ENCODE results near the gene CARD6.
"Not testable (repeated sequence)": the region's sequence is repeated elsewhere in the genome, so short reads cannot be mapped to it uniquely, and the experiment has no call there.

CARD6 gene

DNA sequence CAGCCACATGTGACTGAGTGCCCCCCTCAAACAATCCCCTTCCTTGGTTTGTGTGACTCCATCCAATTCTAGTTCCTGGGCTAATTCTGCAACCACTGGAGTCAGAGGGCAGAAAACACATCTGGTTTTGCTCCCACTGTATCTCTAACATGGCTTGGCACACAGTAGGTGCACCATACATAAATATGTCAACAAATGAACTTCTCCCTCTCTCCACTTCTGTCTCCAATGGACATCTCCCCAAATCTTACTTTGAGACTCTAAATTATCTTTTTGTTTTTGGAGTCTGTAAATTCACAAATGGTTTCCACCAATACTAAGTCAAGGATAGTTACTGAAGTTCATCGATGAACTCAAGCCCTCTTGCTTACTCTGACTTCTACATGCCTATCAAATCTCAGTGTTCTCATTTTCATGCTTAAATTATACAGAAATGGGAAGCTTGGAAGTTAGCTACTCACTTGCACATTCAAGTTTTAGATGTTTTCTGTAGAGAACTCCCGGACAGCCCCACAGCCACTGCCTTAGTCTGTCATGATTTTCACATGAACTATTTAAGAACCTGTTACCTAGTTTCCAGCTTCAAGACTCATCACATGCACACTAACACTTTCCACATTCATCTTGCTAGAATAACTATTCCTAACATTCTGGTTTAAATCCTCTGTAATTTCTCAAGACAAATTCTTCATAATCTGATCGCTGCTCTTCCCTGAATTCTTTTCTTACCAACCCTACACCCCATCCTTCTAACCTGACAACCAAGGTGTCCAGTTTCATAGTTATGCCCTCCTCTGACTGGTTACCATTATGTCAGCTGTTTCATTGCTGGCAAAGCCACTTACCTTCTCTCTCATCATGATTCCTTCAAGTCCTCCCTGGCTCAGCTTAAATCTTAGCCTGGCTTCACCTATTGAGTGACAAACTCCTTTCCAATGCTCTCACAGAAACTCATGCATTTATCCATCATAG lies 12.2 kb upstream of the CARD6 start:
- DNase-seq = no peak

DNA sequence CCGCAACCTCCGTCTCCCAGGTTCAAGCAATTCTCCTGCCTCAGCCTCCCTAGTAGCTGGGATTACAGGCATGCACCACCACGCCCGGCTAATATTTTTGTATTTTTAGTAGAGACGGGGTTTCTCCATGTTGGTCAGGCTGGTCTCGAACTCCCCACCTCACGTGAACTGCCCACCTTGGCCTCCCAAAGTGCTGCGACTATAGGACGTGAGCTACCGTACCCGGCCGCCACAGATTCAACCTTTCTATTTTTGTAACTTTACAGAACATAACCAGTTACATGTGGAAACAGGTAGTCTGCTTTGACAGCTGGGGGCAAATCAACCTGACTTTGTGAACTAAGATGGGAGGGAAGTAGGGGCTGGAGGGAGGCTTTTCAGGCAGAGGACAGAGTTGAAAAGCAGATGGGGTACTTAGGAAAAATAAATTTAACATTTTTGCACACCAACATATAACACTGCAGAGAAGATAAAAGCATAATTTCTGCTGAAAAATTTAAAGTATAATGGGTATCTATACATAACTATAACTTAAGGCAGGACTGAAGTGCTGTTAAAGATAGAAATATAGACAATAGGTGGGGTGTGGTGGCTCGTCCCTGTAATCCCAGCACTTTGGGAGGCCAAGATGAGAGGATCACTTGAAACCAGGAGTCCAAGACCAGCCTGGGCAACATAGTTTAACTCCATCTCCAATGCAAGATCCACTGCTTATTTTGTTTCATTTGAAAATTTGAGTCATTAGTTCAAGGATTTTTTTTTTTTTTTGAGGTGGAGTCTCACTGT lies 11.2 kb upstream of the CARD6 start:
- DNase-seq = no peak

DNA sequence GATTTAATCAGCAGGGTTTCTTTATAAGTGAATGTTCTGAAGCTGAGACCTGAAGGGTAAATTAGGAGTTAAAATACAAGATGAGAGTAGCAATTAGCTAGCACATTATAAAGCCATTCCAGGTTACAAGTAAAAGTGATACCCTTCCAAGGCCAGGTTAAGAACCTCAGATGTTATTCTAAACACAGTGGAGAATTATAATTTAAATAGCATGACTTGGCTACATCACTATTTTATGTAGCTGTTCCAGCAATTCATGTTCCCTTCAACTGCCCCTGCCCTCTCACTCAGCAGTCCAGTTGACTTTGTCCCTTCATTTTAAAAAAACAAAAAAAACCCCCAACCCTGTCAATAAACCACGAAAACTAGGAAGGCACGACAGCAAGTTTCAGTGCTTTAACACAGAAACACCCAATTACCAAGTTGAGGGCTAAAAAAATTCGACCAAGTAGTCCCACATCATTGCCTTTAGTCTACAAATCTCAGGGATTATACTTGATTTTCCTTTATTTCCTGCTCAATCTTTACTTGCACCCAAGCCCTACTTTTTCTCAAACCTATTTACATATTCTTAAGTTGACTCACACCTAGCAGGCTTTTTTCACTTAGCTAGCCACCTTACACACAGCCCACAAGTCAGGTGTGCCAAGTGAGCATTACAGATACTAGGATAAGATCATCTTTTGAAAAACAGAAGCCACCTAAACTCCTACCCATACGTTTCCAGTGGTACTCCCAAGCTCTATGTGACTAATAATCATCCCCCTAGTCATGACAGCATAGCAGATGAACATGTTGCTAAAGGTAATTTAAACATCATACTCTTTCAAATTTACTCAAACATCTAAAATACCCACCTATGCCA lies 9.6 kb upstream of the CARD6 start:
- no peak for DNase-seq

DNA sequence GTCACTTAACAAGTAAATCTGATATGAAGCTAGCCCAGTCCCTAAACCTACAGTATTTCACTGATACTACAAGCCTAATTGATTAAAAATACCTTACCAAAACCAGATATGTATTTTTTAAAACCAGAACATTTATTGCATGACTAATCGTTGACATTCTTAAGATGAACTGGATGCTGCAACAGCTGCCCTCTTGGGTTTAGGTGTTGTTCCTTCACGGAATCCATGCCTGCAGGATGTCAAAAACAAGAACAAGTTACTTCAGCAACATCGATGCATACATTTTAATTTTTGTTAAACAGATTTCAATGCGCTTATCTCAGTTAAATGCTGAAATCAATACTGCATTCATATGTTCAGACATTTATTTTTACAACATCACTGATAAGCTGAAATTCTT lies 8.8 kb upstream of the CARD6 start:
- DNase-seq = no peak

DNA sequence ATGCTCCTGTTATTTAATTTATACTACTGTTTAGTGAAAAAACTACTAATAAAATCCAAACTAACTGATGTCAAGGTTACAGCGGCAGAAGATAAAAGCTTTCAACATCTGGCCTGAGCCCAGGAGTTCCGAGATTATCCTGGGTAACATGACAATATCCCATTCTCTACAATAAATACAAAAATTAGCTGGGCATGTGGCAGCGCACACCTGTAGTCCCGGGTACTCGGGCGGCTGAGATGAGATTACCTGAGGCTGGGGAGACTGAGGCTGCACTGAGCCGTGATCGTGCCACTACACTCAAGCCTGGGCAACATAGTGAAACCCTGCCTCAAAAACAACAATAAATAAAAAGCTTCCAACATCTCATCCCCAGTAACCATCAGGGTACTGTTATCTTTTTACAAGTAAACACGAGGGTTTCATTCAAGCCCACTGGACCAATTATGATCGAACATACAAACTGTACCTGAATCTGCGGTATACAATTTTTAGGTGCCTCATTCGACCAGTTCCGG lies 7.4 kb upstream of the CARD6 start:
- DNase-seq = no peak

DNA sequence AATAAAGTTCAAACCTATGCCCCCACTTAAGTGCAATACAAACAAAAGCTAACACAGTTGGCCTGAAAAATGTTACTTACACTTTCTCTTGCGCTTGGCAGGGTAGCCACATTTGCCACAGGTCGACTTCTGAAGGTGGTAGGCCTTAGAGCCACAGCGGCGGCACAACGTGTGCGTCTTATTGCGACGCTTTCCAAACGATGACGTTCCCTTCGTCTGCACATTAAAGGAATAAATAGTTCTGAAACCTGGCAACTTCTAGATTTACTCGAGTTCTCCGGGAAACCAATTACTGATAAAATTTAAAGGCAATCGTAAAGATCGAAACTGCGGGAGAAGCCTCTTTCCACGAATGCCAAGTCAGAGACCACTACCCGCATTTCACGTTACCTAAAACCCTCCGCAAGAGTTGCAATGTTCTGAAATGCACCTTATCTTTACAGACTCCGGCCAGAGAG lies 6.7 kb upstream of the CARD6 start:
- no peak for DNase-seq

DNA sequence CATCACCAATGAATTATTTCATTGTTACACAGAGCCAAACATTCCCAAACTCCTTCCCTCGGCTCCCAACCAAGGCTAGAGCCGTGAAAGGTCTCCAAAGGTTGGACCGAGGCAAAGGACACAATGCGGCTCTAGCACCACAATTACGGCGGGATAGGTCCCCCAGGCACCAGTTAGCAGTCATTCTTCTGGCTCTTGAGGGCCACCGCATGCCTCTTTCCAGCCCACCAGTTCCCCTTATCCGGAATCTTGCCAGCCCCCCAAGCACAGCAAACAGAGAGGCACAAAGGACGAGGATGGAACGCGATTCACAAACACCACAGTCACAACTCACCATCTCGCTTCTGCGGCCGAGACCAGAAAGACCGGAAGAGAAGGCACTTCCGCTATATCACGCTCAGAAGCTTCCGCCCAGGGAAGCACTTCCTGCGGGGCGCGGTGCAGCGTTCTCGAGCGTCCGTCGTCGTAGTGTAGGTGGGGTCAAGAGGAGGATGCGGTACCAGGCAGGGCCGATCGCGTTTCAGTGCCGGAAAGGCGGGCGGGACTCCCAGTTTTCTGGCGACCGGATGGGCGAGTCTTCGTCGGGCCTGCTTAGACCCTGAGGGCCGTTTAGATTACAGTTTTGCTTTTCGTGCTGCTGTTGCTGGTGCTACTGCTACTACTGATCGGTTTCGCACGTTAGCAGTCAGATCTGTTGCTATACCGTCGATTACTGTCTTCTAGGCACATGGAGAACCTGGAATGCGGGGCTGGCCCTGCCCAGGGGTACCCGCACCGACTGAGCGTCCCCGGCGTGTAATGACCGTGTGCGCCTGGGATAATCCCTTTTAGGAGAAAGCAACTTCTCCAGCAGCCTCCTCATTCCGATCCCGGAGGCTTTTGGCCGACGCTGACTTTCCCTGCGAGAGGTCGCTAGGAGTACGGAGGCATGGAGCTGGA lies 6.0 kb upstream of the CARD6 start, which contains the start of gene RPL37:
Gene RPL37 (minus strand): TSS at position 374 of the 939 bp plus-strand sequence. CDS start 37 bp downstream, at position 337.
- DNase-seq = peak; percentile 98 to 99

DNA sequence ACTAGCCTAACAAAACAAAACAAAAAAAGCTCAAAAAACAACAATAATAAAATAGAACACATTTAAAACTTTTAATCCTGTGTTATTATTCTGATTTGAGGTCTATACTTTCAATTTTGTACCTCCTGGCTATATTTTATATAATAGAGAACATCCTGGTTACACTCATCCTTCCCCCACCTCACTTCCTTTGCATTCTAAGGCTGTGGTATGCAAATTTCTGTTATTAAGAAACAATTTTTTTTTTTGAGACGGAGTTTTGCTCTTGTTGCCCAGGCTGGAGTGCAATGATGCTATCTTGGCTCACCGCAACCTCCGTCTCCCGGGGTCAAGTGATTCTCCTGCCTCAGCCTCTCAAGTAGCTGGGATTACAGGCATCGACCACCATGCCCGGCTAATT lies 3.1 kb upstream of the CARD6 start:
- no peak for DNase-seq

DNA sequence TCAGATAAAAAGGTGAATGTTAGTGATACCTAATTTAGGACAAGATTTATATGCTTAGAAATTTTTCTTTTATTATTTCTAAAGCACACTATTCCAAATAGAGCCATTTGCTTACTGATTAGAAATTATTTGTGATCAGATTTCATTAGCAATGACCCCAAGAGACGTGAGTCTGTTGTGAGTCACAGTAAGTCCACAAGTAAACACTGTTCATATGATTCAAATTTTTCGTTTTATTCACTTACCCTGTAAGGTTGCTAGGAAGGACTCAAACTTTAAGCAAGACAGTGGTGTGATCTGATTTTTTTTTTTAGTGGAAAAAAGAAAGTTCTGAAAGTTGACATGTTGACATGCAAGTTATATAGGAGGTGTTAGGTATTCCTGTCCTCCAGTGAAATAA lies 1.2 kb downstream of the CARD6 start:
- DNase-seq = no peak

DNA sequence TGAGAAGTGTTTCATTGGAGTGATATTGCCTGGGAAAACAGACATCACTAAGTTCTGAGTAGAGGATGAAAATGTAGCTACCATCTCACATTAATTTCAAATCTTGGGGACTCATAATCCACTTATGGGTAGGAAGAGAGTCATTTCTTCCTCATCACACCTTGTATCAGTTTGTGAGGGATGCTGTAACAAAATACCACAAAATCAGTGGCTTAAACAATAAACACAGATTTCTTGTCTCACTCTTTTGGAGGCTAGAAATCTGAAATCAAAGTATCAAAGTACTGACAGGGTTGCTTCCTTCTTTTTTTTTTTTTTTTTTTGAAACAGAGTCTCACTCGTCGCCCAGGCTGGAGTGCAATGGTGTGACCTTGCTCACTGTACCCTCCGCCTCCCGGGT lies 3.4 kb downstream of the CARD6 start:
- no peak for DNase-seq

DNA sequence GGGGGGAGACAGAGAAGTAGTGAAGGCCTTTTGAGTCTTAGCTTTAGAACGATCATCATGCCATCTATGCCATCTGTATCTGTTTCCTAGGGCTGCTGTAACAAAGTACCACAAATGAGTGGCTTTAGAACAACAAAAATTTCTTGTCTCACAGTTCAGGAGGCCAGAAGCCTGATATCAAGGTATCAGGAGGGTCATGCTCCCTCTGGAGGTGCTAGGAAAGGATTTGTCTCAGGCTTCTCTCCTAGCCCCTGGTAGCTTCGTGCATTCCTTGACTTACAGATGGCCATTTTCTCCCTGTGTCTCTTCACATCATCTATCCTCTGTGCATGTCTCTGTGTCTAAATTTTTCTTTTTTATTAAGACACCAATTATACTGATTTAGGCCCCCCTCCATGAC lies 5.2 kb downstream of the CARD6 start:
- DNase-seq = no peak

DNA sequence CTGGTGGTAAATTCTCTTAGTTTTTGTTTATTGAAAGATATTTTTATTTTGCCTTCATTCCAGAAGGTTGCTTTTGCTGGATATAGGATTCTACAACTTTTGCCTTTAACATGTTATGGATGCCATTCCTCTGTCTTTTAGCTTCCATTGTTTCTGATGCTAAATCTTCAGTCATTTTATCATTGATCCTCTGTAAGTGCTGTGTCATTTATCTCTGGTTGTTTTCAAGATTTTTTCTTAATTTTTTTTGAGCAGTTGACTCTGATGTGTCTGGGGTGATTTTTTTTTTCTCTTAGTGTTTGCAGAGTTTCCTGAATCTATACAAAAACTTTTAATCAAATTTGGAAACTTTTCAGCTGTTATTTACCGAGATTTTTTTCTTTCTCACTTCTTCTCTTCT lies 6.4 kb downstream of the CARD6 start:
- DNase-seq = no peak

DNA sequence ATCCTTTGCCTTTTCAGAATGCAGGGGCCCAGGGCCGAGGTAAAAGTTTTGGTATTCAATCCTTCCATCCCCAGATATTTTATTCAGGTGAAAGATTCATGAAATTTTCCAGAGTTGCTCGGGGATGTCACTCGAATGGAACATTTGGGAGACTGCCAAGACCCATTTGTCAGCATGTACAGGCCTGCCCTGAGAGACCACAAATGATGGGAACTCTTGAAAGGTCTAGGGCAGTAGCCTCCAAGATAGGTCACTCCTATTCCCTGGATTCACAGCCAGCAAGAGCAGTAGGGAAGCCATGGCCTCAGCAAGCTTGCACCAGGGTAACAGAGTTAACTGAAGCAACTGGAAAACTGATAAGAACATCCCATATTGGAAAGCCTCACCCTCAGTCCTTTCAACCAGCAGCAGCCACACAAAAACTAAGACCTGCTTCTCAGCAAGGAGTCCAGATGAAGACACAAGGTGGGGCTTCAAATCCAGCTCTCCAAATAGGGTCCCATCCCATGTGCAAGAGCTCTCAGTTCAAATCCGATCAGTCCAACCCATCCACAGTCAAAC lies 12.5 kb downstream of the CARD6 start:
- DNase-seq = no peak

DNA sequence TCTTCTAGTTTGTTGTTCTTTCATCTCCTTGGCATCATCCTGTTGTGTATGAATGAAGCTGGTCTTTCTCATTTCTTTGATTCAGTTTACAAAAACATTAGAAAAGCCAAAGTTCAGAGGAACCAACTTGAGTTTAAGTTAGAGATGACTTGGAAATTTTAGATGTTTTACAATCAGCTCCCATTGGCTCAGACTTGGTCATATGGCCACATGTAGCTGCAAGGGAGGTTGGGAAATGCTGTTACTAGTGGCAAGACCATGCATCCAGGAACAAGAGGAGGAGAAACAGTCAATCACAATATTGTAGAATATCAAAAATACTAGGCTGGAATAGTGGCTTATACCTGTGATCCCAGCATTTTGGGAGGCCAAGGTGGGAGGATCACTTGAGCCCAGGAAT lies 19.5 kb downstream of the CARD6 start:
- DNase-seq = no peak

DNA sequence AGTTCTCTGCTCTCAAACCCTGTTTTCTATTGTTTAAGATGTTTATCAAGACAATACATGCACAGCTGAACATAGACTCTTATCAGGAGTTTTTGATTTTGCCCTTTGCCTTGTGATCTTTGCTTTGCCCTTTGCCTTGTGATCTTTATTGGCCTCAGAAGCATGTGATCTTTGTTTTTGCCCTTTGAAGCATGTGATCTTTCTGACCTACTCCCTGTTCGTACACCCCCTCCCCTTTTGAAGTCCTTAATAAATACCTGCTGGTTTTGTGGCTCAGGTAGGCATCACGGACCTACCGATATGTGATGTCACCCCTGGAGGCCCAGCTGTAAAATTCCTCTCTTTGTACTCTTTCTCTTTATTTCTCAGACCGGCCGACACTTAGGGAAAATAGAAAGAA lies 23.8 kb downstream of the CARD6 start:
- DNase-seq = not testable (repeated sequence)

DNA sequence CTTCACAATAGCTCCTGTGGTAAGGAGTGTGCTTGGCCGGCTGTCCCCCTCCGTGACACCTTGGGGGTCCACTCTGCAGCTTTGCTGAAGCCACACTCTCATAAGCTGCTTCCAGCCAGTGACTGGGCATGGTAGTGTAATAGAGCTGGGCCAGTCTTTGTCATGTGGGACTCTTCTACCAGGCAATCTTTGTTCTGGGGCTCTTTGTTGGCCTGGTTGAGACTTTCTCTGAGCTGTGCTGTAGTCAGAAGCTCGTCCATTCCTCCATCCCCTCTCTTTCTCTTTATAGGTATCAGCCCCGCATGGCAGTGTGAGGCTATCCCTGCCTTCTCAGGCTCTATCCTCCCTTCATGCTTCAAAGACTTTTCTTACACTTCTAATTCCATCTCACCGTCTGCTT lies 25.7 kb downstream of the CARD6 start:
- no peak for DNase-seq

DNA sequence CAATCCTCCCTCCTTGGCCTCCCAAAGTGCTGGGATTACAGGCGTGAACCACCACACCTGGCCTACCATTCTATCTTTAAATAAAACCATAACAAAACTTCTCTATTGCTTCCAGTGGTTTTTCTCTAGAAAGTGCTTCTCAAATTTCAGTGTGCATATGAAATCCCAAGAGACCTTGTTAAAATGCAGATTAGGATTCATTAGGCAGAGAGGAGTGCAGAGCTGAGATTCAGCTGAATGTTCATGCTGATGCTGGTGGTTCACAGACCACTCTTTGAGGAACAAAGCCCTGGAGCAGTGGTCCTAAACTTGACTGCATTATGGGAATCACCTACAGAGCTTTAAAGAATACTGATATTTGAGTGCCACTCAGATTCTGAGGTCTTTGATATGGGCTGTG lies 28.2 kb downstream of the CARD6 start:
- no peak for DNase-seq

DNA sequence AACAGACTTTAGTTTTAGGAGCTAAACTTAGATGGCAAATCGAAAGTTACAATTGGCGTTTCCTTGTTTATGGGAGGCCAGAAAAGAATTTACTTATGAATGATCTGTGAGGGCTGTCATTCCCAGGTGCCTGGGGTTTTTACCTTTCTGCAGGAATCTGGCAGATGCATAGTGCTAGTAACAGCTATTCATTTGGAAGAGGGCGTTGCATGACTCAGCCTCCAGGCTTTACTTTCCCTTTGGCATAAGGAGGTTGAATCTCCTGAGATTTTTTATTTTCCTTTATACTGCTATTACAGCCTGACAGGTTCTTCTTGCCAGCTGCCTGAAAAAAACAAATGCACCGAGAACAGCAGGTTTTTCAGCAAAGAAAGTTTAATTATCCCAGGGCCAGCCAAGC lies 30.0 kb downstream of the CARD6 start:
- DNase-seq = no peak

DNA sequence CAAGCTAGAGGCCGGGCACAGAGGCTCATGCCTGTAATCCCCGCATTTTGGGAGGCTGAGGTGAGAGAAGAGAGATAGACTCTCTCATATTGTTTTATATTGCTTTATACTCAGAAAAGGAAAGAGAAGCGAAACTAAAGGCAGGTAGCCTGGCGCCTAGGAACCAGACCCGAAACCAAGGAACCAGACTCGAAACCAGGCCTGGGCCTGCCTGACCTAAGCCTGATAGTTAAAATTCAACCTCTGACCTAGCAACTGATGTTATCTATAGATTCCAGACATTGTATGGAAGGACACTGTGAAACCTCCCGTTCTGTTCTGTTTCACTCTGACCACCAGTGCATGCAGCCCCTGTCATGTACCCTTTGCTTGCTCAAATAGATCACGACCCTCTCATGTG lies 31.1 kb downstream of the CARD6 start:
- DNase-seq = not testable (repeated sequence)

DNA sequence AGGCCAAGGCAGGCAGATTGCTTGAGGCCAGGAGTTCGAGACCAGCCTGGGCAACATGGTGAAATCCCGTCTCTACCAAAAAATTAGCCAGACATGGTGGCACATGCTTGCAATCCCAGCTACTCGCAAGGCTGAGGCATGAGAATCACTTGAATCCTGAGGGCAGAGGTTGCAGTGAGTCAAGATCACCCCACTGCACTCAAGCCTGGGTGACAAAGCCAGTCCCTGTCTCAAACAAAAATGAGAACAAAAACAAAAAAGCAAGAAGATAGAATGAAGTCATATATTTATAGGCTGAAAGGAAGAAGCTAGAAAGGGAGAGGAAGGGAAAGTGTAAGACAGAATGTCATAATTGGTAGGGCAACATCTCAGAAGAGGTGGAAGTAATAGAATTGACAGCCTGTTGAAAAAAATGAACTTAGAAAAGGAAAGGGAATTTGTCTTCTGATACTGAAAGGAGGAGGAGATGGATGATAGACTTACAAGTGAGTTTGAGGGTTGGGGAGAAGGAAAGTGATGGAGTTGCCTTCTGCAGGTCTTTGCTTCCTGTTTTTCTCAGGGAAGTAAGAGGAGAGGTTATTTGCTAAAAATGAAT lies 32.2 kb downstream of the CARD6 start:
- DNase-seq = no peak

DNA sequence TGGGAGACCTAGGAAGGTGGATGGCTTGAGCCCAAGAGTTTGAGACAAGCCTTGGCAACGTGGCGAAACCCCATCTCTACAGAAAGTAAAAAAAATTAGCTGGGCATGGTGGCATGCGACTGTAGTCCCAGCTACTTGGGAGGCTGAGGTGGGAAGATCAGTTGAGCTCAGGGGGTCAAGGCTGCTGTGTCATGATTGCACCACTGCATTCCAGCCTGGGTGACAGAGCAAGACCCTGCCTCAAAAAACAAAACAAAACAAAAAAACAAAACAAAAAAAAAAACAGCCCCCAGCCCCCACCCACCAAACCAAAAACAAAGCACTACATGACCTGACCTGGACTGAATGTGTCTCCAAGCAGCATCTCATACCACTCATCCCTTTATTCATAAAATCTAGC lies 34.8 kb downstream of the CARD6 start:
- DNase-seq = no peak
